ENCODE measurements around the gene TMEM50A. TPM values are rescaled to one million over a fixed set of nuclear protein-coding genes. Genes with fewer than 3 reads are reported as not detected.
"Not testable (repeated sequence)": the region's sequence is repeated elsewhere in the genome, so short reads cannot be mapped to it uniquely, and the experiment has no call there.

Gene TMEM50A
- 100 to 1,000 TPM; 123 to 151 (median 137) TPM for polyA plus RNA-seq (ENCODE audit: low read depth in 6 of 6)

- Mint-ChIP-seq H3K27ac (peak within 1 kb of the TSS; percentile 85 to 98 (median 94)), H3K9me3 (no peaks in the 10 kb centered on the region), H3K4me3 (peak within 1 kb of the TSS; percentile 93 to 97 (median 96)), H3K4me1 (peaks cover 12 to 48% (median 27%) of the 10 kb centered on the region in 3 donors), H3K27me3 (no peaks in the 10 kb centered on the region), H3K36me3 (peaks cover 4 to 7% of the 10 kb centered on the region in 2 donors)
- peak; percentile 71 to 80 for ATAC-seq (ENCODE audit: low read depth in 2 of 2)
- DNase-seq, result peak; percentile 95
These were observed at the start of gene TMEM50A for GRCh38 chr1:25338188-25338981. Gene TMEM50A (plus strand): TSS chr1:25338334. CDS start chr1:25340487, 2,153 bp downstream.

GRCh38 chr1:25288573-25289101 lies 49.5 kb upstream of the TMEM50A start:
- not testable (repeated sequence) for H3K4me3 Mint-ChIP-seq; H3K27me3 Mint-ChIP-seq; H3K4me1 Mint-ChIP-seq; H3K36me3 Mint-ChIP-seq; H3K27ac Mint-ChIP-seq; ATAC-seq (ENCODE audit: low read depth in 2 of 2); H3K9me3 Mint-ChIP-seq; DNase-seq

- not testable (repeated sequence) for H3K4me1 Mint-ChIP-seq, H3K27me3 Mint-ChIP-seq, H3K36me3 Mint-ChIP-seq, DNase-seq, H3K27ac Mint-ChIP-seq, H3K9me3 Mint-ChIP-seq, H3K4me3 Mint-ChIP-seq
- peak; percentile 16 to 62 for ATAC-seq (ENCODE audit: low read depth in 2 of 2)
These were observed 48.1 kb upstream of the TMEM50A start for GRCh38 chr1:25290043-25290442.

- not testable (repeated sequence) for DNase-seq; H3K27ac Mint-ChIP-seq; H3K9me3 Mint-ChIP-seq; H3K4me3 Mint-ChIP-seq; H3K4me1 Mint-ChIP-seq; H3K27me3 Mint-ChIP-seq; H3K36me3 Mint-ChIP-seq; ATAC-seq (ENCODE audit: low read depth in 2 of 2)
These were observed 44.7 kb upstream of the TMEM50A start for GRCh38 chr1:25293426-25293825.

- H3K4me1 Mint-ChIP-seq, H3K27me3 Mint-ChIP-seq, H3K36me3 Mint-ChIP-seq, H3K9me3 Mint-ChIP-seq: not testable (repeated sequence)
- ATAC-seq (ENCODE audit: low read depth in 2 of 2), result peak; percentile 51 to 66
- DNase-seq, result peak; percentile 1
- Mint-ChIP-seq H3K4me3 (peak overlapping the region in 1 of 8 donors; percentile 9), H3K27ac (peak overlapping the region in 2 of 6 donors; percentile 47 to 57)
These were observed 43.0 kb upstream of the TMEM50A start for GRCh38 chr1:25294889-25295826.

GRCh38 chr1:25296501-25296900 lies 41.6 kb upstream of the TMEM50A start:
- H3K4me1 Mint-ChIP-seq; H3K27me3 Mint-ChIP-seq; H3K9me3 Mint-ChIP-seq; H3K36me3 Mint-ChIP-seq; H3K4me3 Mint-ChIP-seq; DNase-seq; ATAC-seq (ENCODE audit: low read depth in 2 of 2): not testable (repeated sequence)
- peak overlapping the region in 1 of 6 donors; percentile 4 for H3K27ac Mint-ChIP-seq

- DNase-seq; H3K27ac Mint-ChIP-seq; H3K9me3 Mint-ChIP-seq; H3K4me3 Mint-ChIP-seq; H3K36me3 Mint-ChIP-seq; ATAC-seq (ENCODE audit: low read depth in 2 of 2); H3K27me3 Mint-ChIP-seq; H3K4me1 Mint-ChIP-seq: not testable (repeated sequence)
These were observed 37.4 kb upstream of the TMEM50A start for GRCh38 chr1:25300729-25301128.

- not testable (repeated sequence) for H3K27me3 Mint-ChIP-seq; H3K9me3 Mint-ChIP-seq; H3K4me1 Mint-ChIP-seq; H3K36me3 Mint-ChIP-seq; ATAC-seq (ENCODE audit: low read depth in 2 of 2); DNase-seq; H3K4me3 Mint-ChIP-seq
- peak overlapping the region in 2 of 6 donors; percentile 40 to 89 for H3K27ac Mint-ChIP-seq
These were observed 35.8 kb upstream of the TMEM50A start for GRCh38 chr1:25302330-25302729.

GRCh38 chr1:25304936-25305335 lies 33.2 kb upstream of the TMEM50A start:
- not testable (repeated sequence) for ATAC-seq (ENCODE audit: low read depth in 2 of 2); H3K27me3 Mint-ChIP-seq; H3K4me1 Mint-ChIP-seq; H3K4me3 Mint-ChIP-seq; H3K9me3 Mint-ChIP-seq; H3K36me3 Mint-ChIP-seq; DNase-seq; H3K27ac Mint-ChIP-seq

- DNase-seq; H3K4me1 Mint-ChIP-seq; H3K27me3 Mint-ChIP-seq; ATAC-seq (ENCODE audit: low read depth in 2 of 2); H3K9me3 Mint-ChIP-seq; H3K4me3 Mint-ChIP-seq; H3K27ac Mint-ChIP-seq; H3K36me3 Mint-ChIP-seq: not testable (repeated sequence)
These were observed 30.0 kb upstream of the TMEM50A start for GRCh38 chr1:25308168-25308567.

GRCh38 chr1:25309085-25309484 lies 29.0 kb upstream of the TMEM50A start:
- H3K27ac Mint-ChIP-seq; H3K4me1 Mint-ChIP-seq; H3K27me3 Mint-ChIP-seq; H3K9me3 Mint-ChIP-seq; ATAC-seq (ENCODE audit: low read depth in 2 of 2); H3K4me3 Mint-ChIP-seq; DNase-seq: not testable (repeated sequence)
- peaks cover 7 to 17% of the 10 kb centered on the region in 2 donors for H3K36me3 Mint-ChIP-seq

- peaks cover 0 to 11% (median 0%) of the 10 kb centered on the region in 7 donors for H3K9me3 Mint-ChIP-seq
- not testable (repeated sequence) for ATAC-seq (ENCODE audit: low read depth in 2 of 2); H3K27me3 Mint-ChIP-seq; H3K4me3 Mint-ChIP-seq; DNase-seq; H3K27ac Mint-ChIP-seq; H3K4me1 Mint-ChIP-seq
- H3K36me3 Mint-ChIP-seq, result peaks cover 7 to 17% of the 10 kb centered on the region in 2 donors
These were observed 28.6 kb upstream of the TMEM50A start for GRCh38 chr1:25309486-25309885.

GRCh38 chr1:25312806-25313470 lies 25.2 kb upstream of the TMEM50A start:
- not testable (repeated sequence) for H3K27me3 Mint-ChIP-seq; H3K4me1 Mint-ChIP-seq; H3K27ac Mint-ChIP-seq; DNase-seq; ATAC-seq (ENCODE audit: low read depth in 2 of 2); H3K4me3 Mint-ChIP-seq
- Mint-ChIP-seq H3K36me3 (peaks cover 7 to 16% of the 10 kb centered on the region in 2 donors), H3K9me3 (peaks cover 0 to 13% (median 0%) of the 10 kb centered on the region in 7 donors)
